CD4-positive, alpha-beta T cell (primary cell): Measurements from ENCODE around the gene STC2. TPM values are rescaled to one million over a fixed set of nuclear protein-coding genes. Genes with fewer than 3 reads are reported as not detected.

Experiments
- ATAC-seq: fragments of 200-7000 bp; cut with Tn5 transposase; one replicate; pipeline ENCODE4 v1.10.0; 2022; ENCODE audit warnings: mild to moderate bottlenecking; ENCODE audit not compliant: poor library complexity
- CTCF ChIA-PET: fragments of 350-600 bp; sonication (Branson Sonifier 250); formaldehyde crosslinking; loops from one replicate; lab custom pipeline; 2021; ENCODE audit warnings: antibody characterized with exemption, inconsistent platforms; lab: Charles Lee
- POLR2A ChIA-PET: fragments of 350-600 bp; sonication (Branson Sonifier 250); formaldehyde crosslinking; loops from one replicate; lab custom pipeline; 2021; ENCODE audit warnings: antibody characterized with exemption, inconsistent platforms; lab: Charles Lee
- DNase-seq, 14 experiments: peaks; one replicate each; pipeline ENCODE4 v3.0.0-alpha.2; 2013 to 2020; ENCODE audit warnings: mixed read lengths in 2 of 14
- H3K27ac ChIP-seq, 2 donors: one replicate each; pipeline versions ENCODE4 v1.5.1 to v1.7.0; 2013; ENCODE audit warnings: low read length in 2 of 2, low read depth in 1 of 2, mild to moderate bottlenecking in 1 of 2
- H3K27me3 ChIP-seq, 2 experiments: 1 replicate in 1 of 2; 2 replicates in 1 of 2; pipeline versions ENCODE4 v1.6.1 to v1.7.0; 2013; ENCODE audit warnings: low read length in 2 of 2, control low read depth in 1 of 2, mild to moderate bottlenecking in 1 of 2, moderate library complexity in 1 of 2; ENCODE audit not compliant: insufficient read depth in 2 of 2, control insufficient read depth in 1 of 2
- H3K36me3 ChIP-seq: one replicate; pipeline ENCODE4 v1.6.1; 2013; ENCODE audit warnings: low read length, control low read depth; ENCODE audit not compliant: insufficient read depth
- H3K4me1 ChIP-seq: one replicate; pipeline ENCODE4 v1.6.1; 2013; ENCODE audit warnings: low read length, control low read depth; ENCODE audit not compliant: insufficient read depth
- H3K4me3 ChIP-seq: one replicate; pipeline ENCODE4 v1.5.1; 2013; ENCODE audit warnings: mild to moderate bottlenecking, low read length, moderate library complexity
- H3K9me3 ChIP-seq, 2 experiments: 1 replicate in 1 of 2; 2 replicates in 1 of 2; pipeline versions ENCODE4 v1.6.1 to v1.7.0; 2013; ENCODE audit warnings: low read length in 2 of 2, mild to moderate bottlenecking in 2 of 2, control low read depth in 1 of 2, moderate library complexity in 1 of 2; ENCODE audit not compliant: control insufficient read depth in 1 of 2, insufficient read depth in 1 of 2
- H3K27ac Mint-ChIP-seq: one replicate; pipeline ENCODE4 v1.8.0; 2020; ENCODE audit warnings: mixed read lengths
- H3K27me3 Mint-ChIP-seq: one replicate; pipeline ENCODE4 v1.8.0; 2021; ENCODE audit warnings: mixed read lengths
- H3K36me3 Mint-ChIP-seq: one replicate; pipeline ENCODE4 v1.8.0; 2021; ENCODE audit warnings: low read depth, mixed read lengths
- H3K4me1 Mint-ChIP-seq: one replicate; pipeline ENCODE4 v1.8.0; 2021; ENCODE audit warnings: low read depth, mixed read lengths
- H3K4me3 Mint-ChIP-seq: one replicate; pipeline ENCODE4 v1.8.0; 2020; ENCODE audit warnings: mild to moderate bottlenecking, mixed read lengths
- H3K9me3 Mint-ChIP-seq: one replicate; pipeline ENCODE4 v1.8.0; 2020; ENCODE audit warnings: mixed read lengths
- CTCF ChIP-seq: fragments of 200-600 bp; IDR thresholded peaks from one replicate; pipeline ENCODE4 v1.8.0; 2022; ENCODE audit warnings: antibody characterized with exemption, mild to moderate bottlenecking
- intact Hi-C, 2 experiments: fragments of 100-400 bp; cut with DNase I in 1 of 2; cut with micrococcal nuclease in 1 of 2; formaldehyde crosslinking; loops; one replicate each; pipeline versions ENCODE4 v1.15.1 to v1.9.0; 2023 to 2025; cut with DNase I, micrococcal nuclease
- total RNA-seq, 174 experiments: library from RNA in 2 of 174; stranded (reverse) in 2 of 174; gene quantifications; one replicate each; pipeline ENCODE4 v1.2.3 and lab custom pipeline; 2021 to 2026

The STC2 gene
- total RNA-seq, 2 experiments from 2014 or later = not detected

DNA sequence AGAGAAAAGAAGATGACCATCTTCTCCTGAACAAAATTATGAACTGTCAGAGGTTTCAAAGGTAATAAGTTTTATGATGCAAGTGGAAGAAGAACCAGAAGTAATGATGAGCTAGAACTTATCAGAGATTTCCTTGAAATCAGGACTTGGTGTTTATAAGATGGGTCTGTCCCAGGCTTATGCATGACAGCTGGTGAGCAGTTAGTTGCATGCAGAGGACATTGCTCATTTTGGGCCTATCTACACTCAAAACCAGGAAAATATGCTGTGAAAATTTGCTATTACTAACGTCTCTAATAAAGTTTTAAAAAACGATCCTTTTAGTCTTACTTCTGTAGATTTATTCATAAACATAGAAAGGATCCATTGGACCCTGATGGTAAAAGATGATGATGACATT lies 6.6 kb upstream of the STC2 start:
- Mint-ChIP-seq H3K27ac (no peak overlapping the region), H3K4me3 (no peak overlapping the region), H3K36me3 (no peaks in the 10 kb centered on the region), H3K4me1 (peaks cover 8% of the 10 kb centered on the region), H3K9me3 (no peaks in the 10 kb centered on the region), H3K27me3 (peaks cover 80% of the 10 kb centered on the region)
- DNase-seq (no peak), ATAC-seq (no peak)
- Histone ChIP-seq H3K27ac (no peak overlapping the region), H3K9me3 (peaks cover 0 to 6% of the 10 kb centered on the region in 2 experiments), H3K27me3 (peaks cover 19 to 21% of the 10 kb centered on the region in 2 experiments), H3K4me1 (peaks cover 5% of the 10 kb centered on the region), H3K4me3 (no peak overlapping the region), H3K36me3 (no peaks in the 10 kb centered on the region)
- ChIA-PET CTCF (no interaction called here), POLR2A (no interaction called here)
- TF ChIP-seq CTCF = no peak
- intact Hi-C loops = loop anchor here (5.0 to 10.0 kb wide), 3 partner anchors 358 to 620 kb away; no protein-coding TSS in a partner anchor

DNA sequence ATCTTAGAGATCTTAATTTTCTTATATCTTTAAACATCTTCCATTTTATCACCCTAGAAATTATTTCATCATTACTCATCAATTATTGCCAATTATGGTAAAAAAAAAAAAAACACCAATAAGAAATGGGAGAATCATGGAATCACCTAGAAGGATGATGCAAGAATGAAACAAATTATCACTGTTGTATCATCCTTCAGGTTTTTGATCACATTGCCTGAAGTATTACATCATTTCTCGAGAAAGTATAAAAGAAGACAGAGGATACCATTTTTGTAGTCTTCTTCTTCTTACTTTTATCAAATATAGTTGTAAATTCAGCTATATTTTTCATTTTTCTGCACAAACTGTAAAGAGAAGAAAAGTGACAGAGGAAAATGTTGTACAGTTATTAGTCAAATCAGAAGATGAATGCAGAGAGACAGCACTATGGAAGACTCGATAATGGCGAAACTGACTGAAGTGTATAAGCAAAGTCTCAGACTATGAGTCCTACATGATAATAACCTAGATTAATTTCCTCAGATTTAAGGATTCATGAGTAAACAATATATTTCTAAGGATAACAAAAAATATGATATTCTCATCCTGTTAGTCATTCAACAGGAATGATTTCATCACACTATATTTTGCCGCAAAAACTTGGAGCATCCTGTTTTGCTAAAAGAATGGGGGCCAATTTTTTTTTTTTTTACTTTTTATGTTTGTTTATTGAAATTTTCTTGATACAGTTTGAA lies 5.9 kb upstream of the STC2 start:
- CTCF ChIA-PET = no interaction called here
- no peaks in the 10 kb centered on the region for H3K9me3 Mint-ChIP-seq
- POLR2A ChIA-PET = no interaction called here

GRCh38 chr5:173331956-173332479 lies 3.8 kb upstream of the STC2 start:
- no peak overlapping the region for H3K27ac Mint-ChIP-seq
- DNase-seq (peak; percentile 36 to 81 (median 54)), ATAC-seq (peak; percentile 98)
- H3K27me3 ChIP-seq = peaks cover 40 to 45% of the 10 kb centered on the region in 2 experiments
- H3K9me3 Mint-ChIP-seq = no peaks in the 10 kb centered on the region
- peaks cover 23% of the 10 kb centered on the region for H3K4me1 ChIP-seq
- peaks cover 20% of the 10 kb centered on the region for H3K4me1 Mint-ChIP-seq
- H3K27me3 Mint-ChIP-seq = peaks cover 76% of the 10 kb centered on the region
- H3K36me3 Mint-ChIP-seq = no peaks in the 10 kb centered on the region
- no peak overlapping the region for H3K27ac ChIP-seq
- CTCF ChIA-PET = no interaction called here
- no peaks in the 10 kb centered on the region for H3K36me3 ChIP-seq
- POLR2A ChIA-PET = no interaction called here
- peaks cover 0 to 25% of the 10 kb centered on the region in 2 experiments for H3K9me3 ChIP-seq
- no peak overlapping the region for H3K4me3 Mint-ChIP-seq
- TF ChIP-seq CTCF = peak; percentile 26
- intact Hi-C loops = loop anchor here (2.0 to 10.0 kb wide), 5 partner anchors 37 to 617 kb away; no protein-coding TSS in a partner anchor
- H3K4me3 ChIP-seq = no peak overlapping the region

More for the DNA sequence above, 5.9 kb upstream of the STC2 start:
- H3K4me3 ChIP-seq = no peak overlapping the region
- Mint-ChIP-seq H3K27me3 (peaks cover 76% of the 10 kb centered on the region), H3K4me1 (peaks cover 9% of the 10 kb centered on the region), H3K27ac (no peak overlapping the region), H3K36me3 (no peaks in the 10 kb centered on the region), H3K4me3 (no peak overlapping the region)
- H3K36me3 ChIP-seq = no peaks in the 10 kb centered on the region
- peaks cover 8% of the 10 kb centered on the region for H3K4me1 ChIP-seq
- intact Hi-C loops = loop anchor here (2.0 to 10.0 kb wide), 5 partner anchors 39 to 619 kb away; no protein-coding TSS in a partner anchor
- H3K27me3 ChIP-seq = peaks cover 21 to 24% of the 10 kb centered on the region in 2 experiments
- H3K27ac ChIP-seq = no peak overlapping the region
- ATAC-seq (no peak), DNase-seq (no peak)
- H3K9me3 ChIP-seq = peaks cover 0 to 8% of the 10 kb centered on the region in 2 experiments
- no peak for TF ChIP-seq CTCF
